Ishikawa (cell line): ENCODE data around the gene MARK3.

Experiments used
- CEBPB ChIP-seq: IDR thresholded peaks from 2 replicates; pipeline ENCODE4 v1.6.1; 2012
- CREB1 ChIP-seq: IDR thresholded peaks from 2 replicates; pipeline ENCODE4 v1.6.1; 2012; ENCODE audit warnings: low read depth
- EGR1 ChIP-seq: IDR thresholded peaks from 2 replicates; pipeline ENCODE4 v1.6.1; 2012
- EP300 ChIP-seq: IDR thresholded peaks from 2 replicates; pipeline ENCODE4 v1.6.1; 2012; ENCODE audit warnings: borderline replicate concordance
- FOXM1 ChIP-seq: IDR thresholded peaks from 2 replicates; pipeline ENCODE4 v1.6.1; 2012; ENCODE audit warnings: low read depth, borderline replicate concordance
- MAX ChIP-seq: IDR thresholded peaks from 2 replicates; pipeline ENCODE4 v1.6.1; 2012
- NFIC ChIP-seq: IDR thresholded peaks from 2 replicates; pipeline ENCODE4 v1.6.1; 2012
- RAD21 ChIP-seq: IDR thresholded peaks from 2 replicates; pipeline ENCODE4 v1.6.1; 2012; ENCODE audit warnings: low read depth
- TAF1 ChIP-seq: IDR thresholded peaks from 2 replicates; pipeline ENCODE4 v1.6.1; 2012; ENCODE audit warnings: low read depth, mild to moderate bottlenecking
- TCF12 ChIP-seq: IDR thresholded peaks from 2 replicates; pipeline ENCODE4 v1.6.1; 2012; ENCODE audit warnings: low read depth
- TEAD4 ChIP-seq: IDR thresholded peaks from 2 replicates; pipeline ENCODE4 v1.6.1; 2012
- YY1 ChIP-seq: IDR thresholded peaks from 2 replicates; pipeline ENCODE4 v1.6.1; 2012; ENCODE audit warnings: low read depth
- ZBTB7A ChIP-seq: IDR thresholded peaks from 2 replicates; pipeline ENCODE4 v1.6.1; 2012; ENCODE audit warnings: low read depth
- TF ChIP-seq, protein P1 (sequence below): IDR thresholded peaks from 2 replicates; pipeline ENCODE4 v1.6.1; 2012
- TF ChIP-seq, protein P2 (sequence below): IDR thresholded peaks from 2 replicates; pipeline ENCODE4 v1.6.1; 2012; ENCODE audit warnings: low read depth, mild to moderate bottlenecking

The MARK3 gene

GRCh38 chr14:103385152-103385928 is at the start of gene MARK3:
MARK3 (plus strand) TSS chr14:103385415; CDS start chr14:103386030, 615 bp downstream.
- TF ChIP-seq TCF12: 0 out of 2 replicates have a peak, but pooled peaks have one; percentile 24
- TF ChIP-seq, protein P1, sequence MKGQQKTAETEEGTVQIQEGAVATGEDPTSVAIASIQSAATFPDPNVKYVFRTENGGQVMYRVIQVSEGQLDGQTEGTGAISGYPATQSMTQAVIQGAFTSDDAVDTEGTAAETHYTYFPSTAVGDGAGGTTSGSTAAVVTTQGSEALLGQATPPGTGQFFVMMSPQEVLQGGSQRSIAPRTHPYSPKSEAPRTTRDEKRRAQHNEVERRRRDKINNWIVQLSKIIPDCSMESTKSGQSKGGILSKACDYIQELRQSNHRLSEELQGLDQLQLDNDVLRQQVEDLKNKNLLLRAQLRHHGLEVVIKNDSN: no peak
- TF ChIP-seq RAD21: no peak
- TF ChIP-seq MAX: peak; percentile 43; the same call in 1 of the 2 replicates
- TF ChIP-seq CREB1: peak; percentile 81
- 0 out of 2 replicates have a peak, but pooled peaks have one; percentile 39 for TF ChIP-seq ZBTB7A
- peak; percentile 89; the same call in 1 of the 2 replicates for TF ChIP-seq TAF1
- TF ChIP-seq, protein P2, sequence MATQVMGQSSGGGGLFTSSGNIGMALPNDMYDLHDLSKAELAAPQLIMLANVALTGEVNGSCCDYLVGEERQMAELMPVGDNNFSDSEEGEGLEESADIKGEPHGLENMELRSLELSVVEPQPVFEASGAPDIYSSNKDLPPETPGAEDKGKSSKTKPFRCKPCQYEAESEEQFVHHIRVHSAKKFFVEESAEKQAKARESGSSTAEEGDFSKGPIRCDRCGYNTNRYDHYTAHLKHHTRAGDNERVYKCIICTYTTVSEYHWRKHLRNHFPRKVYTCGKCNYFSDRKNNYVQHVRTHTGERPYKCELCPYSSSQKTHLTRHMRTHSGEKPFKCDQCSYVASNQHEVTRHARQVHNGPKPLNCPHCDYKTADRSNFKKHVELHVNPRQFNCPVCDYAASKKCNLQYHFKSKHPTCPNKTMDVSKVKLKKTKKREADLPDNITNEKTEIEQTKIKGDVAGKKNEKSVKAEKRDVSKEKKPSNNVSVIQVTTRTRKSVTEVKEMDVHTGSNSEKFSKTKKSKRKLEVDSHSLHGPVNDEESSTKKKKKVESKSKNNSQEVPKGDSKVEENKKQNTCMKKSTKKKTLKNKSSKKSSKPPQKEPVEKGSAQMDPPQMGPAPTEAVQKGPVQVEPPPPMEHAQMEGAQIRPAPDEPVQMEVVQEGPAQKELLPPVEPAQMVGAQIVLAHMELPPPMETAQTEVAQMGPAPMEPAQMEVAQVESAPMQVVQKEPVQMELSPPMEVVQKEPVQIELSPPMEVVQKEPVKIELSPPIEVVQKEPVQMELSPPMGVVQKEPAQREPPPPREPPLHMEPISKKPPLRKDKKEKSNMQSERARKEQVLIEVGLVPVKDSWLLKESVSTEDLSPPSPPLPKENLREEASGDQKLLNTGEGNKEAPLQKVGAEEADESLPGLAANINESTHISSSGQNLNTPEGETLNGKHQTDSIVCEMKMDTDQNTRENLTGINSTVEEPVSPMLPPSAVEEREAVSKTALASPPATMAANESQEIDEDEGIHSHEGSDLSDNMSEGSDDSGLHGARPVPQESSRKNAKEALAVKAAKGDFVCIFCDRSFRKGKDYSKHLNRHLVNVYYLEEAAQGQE: no peak
- peak; percentile 98 for TF ChIP-seq YY1
- no peak for TF ChIP-seq TEAD4
- no peak; the same call in 1 of the 2 replicates for TF ChIP-seq EP300
- TF ChIP-seq EGR1: peak; percentile 96
- no peak for TF ChIP-seq NFIC

DNA sequence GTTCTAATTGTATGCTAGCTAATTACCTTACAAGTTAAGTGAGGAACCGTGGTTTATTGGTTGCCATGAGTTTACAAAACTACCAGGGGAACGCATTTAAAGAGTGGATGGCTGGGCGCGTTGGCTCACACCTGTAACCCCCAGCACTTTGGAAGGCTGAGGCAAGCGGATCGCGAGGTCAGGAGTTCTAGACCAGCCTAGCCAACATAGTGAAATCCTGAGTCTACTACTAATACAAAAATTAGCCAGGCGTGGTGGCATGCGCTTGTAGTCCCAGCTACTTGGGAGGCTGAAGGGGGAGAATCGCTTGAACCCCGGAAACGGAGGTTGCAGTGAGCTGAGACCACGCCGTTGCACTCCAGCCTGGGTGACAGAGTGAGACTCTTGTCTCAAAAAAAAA is 49.0 kb upstream of the MARK3 start:
- TF ChIP-seq TAF1 (no peak), EP300 (no peak), FOXM1 (no peak), TEAD4 (no peak), CREB1 (no peak), ZBTB7A (no peak)
- TF ChIP-seq, protein P1: no peak

DNA sequence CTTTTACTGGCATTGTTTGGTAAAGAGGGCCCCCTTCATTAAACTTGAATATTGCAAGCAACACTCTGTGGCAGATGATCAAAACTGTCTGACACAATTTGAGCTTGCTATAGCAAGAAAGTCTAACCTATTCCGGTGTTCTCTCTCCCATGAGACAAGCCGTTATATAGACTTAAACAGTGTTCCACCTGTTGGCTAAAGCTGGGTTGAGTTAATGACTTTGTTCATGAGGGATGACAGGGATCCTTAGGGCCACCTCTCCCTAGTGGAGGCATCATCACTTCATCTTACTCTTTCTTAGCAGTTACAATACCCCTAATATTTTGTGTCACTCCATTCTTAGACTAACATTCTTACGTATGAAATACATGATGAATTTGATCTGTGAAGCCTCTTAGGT is 47.4 kb upstream of the MARK3 start:
- TF ChIP-seq, protein P2: no peak
- TF ChIP-seq CREB1 (no peak), EGR1 (no peak), TEAD4 (no peak), EP300 (no peak), NFIC (no peak), MAX (no peak), CEBPB (no peak), ZBTB7A (no peak), TCF12 (no peak), RAD21 (no peak), FOXM1 (no peak), YY1 (no peak), TAF1 (no peak)
- TF ChIP-seq, protein P1: no peak

DNA sequence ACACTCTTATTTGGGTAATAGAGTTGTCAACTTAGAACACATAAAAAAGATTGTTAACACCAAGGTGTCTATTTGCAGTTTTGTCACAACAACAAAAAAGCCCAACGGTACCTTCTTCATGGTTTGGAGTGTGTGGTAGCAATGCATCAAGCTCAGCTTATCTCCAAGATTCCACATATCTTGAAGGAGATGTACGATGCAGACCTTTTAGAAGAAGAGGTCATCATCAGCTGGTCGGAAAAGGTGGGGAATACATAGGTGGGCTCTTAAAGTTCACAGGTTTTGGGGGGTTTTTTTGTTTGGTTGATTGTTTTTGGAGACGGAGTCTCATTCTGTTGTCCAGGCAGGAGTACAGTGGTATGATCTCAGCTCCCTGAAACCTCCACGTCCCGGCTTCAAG is 45.7 kb upstream of the MARK3 start:
- TF ChIP-seq MAX (no peak), ZBTB7A (no peak), TEAD4 (no peak), TAF1 (no peak), NFIC (no peak), FOXM1 (no peak), EP300 (no peak), EGR1 (no peak), CREB1 (no peak), RAD21 (no peak), TCF12 (no peak)
- TF ChIP-seq, protein P2: no peak
